ENCODE results near the gene HES1. TPM values are rescaled to one million over a fixed set of nuclear protein-coding genes. Genes with fewer than 3 reads are reported as not detected.

HES1 gene
- total and polyA plus RNA-seq, 9 of the 15 experiments (the other 6 are each of a cell fraction or from before 2014, with no cell fraction given), result 3.4 to 37.0 (median 19.3) TPM

DNA sequence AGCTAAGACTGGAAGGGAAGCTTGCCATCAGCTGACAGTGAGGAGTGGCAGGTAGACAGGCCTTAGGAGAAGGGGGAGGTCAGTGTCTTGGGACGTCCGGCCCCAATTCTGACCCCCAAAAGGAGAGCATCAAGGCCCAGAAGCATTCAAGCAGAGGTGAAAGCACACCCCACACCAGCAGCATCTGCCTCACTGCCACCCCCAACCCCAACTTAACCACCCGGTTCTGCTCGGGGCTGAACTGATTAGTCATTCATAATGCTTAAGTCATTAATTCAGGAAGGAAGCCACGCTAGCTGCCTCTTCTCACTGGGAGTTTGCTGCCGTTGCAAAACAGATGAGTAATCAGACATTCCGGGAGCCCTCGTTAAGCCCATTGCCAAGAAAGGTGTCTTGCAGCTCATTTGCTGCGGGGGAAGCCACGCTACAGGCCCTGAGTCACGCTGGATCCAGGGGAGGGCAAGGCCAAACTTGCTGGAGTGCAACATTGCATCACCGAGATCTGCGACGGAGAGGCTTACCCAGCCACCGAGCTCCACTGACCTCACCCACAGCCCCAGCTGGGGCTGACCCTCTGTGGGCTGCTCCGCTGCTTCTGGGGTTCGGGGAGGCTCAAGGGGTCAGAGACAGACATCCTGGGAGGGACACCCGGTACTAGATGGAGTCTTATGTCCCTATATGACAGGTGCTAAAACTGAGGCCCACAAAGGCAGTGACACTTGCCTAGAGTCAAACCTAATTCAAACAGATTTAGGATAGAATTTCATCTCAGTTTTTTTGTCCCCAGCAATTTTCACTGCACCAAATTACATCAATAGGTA lies 46.4 kb upstream of the HES1 start (continued):
- TF ChIP-seq, protein P1, sequence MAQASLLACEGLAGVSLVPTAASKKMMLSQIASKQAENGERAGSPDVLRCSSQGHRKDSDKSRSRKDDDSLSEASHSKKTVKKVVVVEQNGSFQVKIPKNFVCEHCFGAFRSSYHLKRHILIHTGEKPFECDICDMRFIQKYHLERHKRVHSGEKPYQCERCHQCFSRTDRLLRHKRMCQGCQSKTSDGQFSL (CRISPR knock-in tag; IDR thresholded peaks at IDR 0.05), result no peak
- TF ChIP-seq, protein P1 (tag; IDR thresholded peaks at IDR 0.05), result no peak
- TF ChIP-seq, protein P2, sequence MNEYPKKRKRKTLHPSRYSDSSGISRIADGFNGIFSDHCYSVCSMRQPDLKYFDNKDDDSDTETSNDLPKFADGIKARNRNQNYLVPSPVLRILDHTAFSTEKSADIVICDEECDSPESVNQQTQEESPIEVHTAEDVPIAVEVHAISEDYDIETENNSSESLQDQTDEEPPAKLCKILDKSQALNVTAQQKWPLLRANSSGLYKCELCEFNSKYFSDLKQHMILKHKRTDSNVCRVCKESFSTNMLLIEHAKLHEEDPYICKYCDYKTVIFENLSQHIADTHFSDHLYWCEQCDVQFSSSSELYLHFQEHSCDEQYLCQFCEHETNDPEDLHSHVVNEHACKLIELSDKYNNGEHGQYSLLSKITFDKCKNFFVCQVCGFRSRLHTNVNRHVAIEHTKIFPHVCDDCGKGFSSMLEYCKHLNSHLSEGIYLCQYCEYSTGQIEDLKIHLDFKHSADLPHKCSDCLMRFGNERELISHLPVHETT (CRISPR knock-in tag; conservative IDR thresholded peaks at IDR 0.05 in 1 of 2, IDR thresholded peaks at IDR 0.05 in 1 of 2), result peak in 1 of 2 experiments; percentile 81; a peak in 2 of 4 replicates
- no peak for TF ChIP-seq ZNF431 (CRISPR knock-in tag; IDR thresholded peaks at IDR 0.05)
- TF ChIP-seq, protein P3, sequence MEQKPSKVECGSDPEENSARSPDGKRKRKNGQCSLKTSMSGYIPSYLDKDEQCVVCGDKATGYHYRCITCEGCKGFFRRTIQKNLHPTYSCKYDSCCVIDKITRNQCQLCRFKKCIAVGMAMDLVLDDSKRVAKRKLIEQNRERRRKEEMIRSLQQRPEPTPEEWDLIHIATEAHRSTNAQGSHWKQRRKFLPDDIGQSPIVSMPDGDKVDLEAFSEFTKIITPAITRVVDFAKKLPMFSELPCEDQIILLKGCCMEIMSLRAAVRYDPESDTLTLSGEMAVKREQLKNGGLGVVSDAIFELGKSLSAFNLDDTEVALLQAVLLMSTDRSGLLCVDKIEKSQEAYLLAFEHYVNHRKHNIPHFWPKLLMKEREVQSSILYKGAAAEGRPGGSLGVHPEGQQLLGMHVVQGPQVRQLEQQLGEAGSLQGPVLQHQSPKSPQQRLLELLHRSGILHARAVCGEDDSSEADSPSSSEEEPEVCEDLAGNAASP (IDR thresholded peaks at IDR 0.05), result no peak
- no peak for TF ChIP-seq ARID2 (IDR thresholded peaks at IDR 0.05)
- TF ChIP-seq SAFB (IDR thresholded peaks at IDR 0.05; ENCODE audit: borderline replicate concordance, low read depth, low read length), result no peak
- no peak for TF ChIP-seq FOXA1 (IDR thresholded peaks at IDR 0.05; ENCODE audit: borderline replicate concordance)
- peak; percentile 81 for TF ChIP-seq POLR2G (IDR thresholded peaks at IDR 0.05; ENCODE audit: low read depth, low read length)
- TF ChIP-seq TEAD1 (CRISPR knock-in tag; IDR thresholded peaks at IDR 0.05), result peak; percentile 95 to 100
- TF ChIP-seq, protein P4, sequence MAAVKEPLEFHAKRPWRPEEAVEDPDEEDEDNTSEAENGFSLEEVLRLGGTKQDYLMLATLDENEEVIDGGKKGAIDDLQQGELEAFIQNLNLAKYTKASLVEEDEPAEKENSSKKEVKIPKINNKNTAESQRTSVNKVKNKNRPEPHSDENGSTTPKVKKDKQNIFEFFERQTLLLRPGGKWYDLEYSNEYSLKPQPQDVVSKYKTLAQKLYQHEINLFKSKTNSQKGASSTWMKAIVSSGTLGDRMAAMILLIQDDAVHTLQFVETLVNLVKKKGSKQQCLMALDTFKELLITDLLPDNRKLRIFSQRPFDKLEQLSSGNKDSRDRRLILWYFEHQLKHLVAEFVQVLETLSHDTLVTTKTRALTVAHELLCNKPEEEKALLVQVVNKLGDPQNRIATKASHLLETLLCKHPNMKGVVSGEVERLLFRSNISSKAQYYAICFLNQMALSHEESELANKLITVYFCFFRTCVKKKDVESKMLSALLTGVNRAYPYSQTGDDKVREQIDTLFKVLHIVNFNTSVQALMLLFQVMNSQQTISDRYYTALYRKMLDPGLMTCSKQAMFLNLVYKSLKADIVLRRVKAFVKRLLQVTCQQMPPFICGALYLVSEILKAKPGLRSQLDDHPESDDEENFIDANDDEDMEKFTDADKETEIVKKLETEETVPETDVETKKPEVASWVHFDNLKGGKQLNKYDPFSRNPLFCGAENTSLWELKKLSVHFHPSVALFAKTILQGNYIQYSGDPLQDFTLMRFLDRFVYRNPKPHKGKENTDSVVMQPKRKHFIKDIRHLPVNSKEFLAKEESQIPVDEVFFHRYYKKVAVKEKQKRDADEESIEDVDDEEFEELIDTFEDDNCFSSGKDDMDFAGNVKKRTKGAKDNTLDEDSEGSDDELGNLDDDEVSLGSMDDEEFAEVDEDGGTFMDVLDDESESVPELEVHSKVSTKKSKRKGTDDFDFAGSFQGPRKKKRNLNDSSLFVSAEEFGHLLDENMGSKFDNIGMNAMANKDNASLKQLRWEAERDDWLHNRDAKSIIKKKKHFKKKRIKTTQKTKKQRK (IDR thresholded peaks at IDR 0.05; ENCODE audit: borderline replicate concordance, low read depth, low read length), result no peak
- TF ChIP-seq TAF1 (IDR thresholded peaks at IDR 0.05; ENCODE audit: control insufficient read depth, extremely low read depth, insufficient read depth, low read length, severe bottlenecking), result peak; percentile 23
- no peak for TF ChIP-seq SRSF1 (IDR thresholded peaks at IDR 0.05; ENCODE audit: low read depth, low read length)
- TF ChIP-seq, protein P5, sequence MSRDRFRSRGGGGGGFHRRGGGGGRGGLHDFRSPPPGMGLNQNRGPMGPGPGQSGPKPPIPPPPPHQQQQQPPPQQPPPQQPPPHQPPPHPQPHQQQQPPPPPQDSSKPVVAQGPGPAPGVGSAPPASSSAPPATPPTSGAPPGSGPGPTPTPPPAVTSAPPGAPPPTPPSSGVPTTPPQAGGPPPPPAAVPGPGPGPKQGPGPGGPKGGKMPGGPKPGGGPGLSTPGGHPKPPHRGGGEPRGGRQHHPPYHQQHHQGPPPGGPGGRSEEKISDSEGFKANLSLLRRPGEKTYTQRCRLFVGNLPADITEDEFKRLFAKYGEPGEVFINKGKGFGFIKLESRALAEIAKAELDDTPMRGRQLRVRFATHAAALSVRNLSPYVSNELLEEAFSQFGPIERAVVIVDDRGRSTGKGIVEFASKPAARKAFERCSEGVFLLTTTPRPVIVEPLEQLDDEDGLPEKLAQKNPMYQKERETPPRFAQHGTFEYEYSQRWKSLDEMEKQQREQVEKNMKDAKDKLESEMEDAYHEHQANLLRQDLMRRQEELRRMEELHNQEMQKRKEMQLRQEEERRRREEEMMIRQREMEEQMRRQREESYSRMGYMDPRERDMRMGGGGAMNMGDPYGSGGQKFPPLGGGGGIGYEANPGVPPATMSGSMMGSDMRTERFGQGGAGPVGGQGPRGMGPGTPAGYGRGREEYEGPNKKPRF (IDR thresholded peaks at IDR 0.05; ENCODE audit: low read depth, low read length), result no peak
- TF ChIP-seq ZFX (CRISPR knock-in tag; IDR thresholded peaks at IDR 0.05), result peak; percentile 82
- TF ChIP-seq NFIX (CRISPR knock-in tag; IDR thresholded peaks at IDR 0.05; ENCODE audit: low read depth), result no peak
